Liver (tissue), 9 donors: Measurements from ENCODE around the gene CTSC. TPM values are rescaled to one million over a fixed set of nuclear protein-coding genes. Genes with fewer than 3 reads are reported as not detected.

ENCODE experiments used
- DNase-seq: peaks from one replicate; pipeline ENCODE4 v3.0.0-alpha.2; 2017; ENCODE audit warnings: low spot score
- H3K27ac ChIP-seq, 2 donors: one replicate each; pipeline ENCODE4 v1.7.0; 2013; ENCODE audit warnings: inconsistent platforms in 2 of 2, low read length in 2 of 2, control low read depth in 1 of 2, low read depth in 1 of 2, mild to moderate bottlenecking in 1 of 2
- H3K27me3 ChIP-seq, 4 donors: one replicate each; pipeline versions ENCODE4 v1.6.1 to v1.7.0; 2013; ENCODE audit warnings: low read length in 3 of 4, inconsistent platforms in 1 of 4, mild to moderate bottlenecking in 1 of 4, moderate library complexity in 1 of 4; ENCODE audit not compliant: control insufficient read depth in 4 of 4, insufficient read depth in 4 of 4
- H3K36me3 ChIP-seq, 4 donors: one replicate each; pipeline versions ENCODE4 v1.6.1 to v1.7.0; 2013; ENCODE audit warnings: low read length in 3 of 4, mild to moderate bottlenecking in 3 of 4, low read depth in 1 of 4, moderate library complexity in 1 of 4; ENCODE audit not compliant: control insufficient read depth in 4 of 4, insufficient read depth in 3 of 4
- H3K4me1 ChIP-seq, 4 donors: one replicate each; pipeline versions ENCODE4 v1.6.1 to v1.7.0; 2013; ENCODE audit warnings: low read length in 3 of 4, mild to moderate bottlenecking in 3 of 4, moderate library complexity in 1 of 4; ENCODE audit not compliant: control insufficient read depth in 4 of 4, insufficient read depth in 4 of 4
- H3K4me3 ChIP-seq, 3 donors: one replicate each; pipeline versions ENCODE4 v1.6.1 to v1.7.0; 2013; ENCODE audit warnings: low read length in 3 of 3, control low read depth in 1 of 3, low read depth in 1 of 3, mild to moderate bottlenecking in 1 of 3
- H3K9ac ChIP-seq, 2 donors: one replicate each; pipeline ENCODE4 v1.7.0; 2013; ENCODE audit warnings: low read length in 2 of 2, mild to moderate bottlenecking in 2 of 2, moderate library complexity in 2 of 2, control low read depth in 1 of 2, low read depth in 1 of 2
- H3K9me3 ChIP-seq, 4 donors: one replicate each; pipeline versions ENCODE4 v1.6.1 to v1.7.0; 2013; ENCODE audit warnings: low read length in 3 of 4; ENCODE audit not compliant: control insufficient read depth in 4 of 4
- EGR1 ChIP-seq, 2 donors: IDR thresholded peaks; 2 replicates each; pipeline ENCODE4 v1.6.1; 2016 to 2018; ENCODE audit warnings: antibody characterized with exemption in 2 of 2, low read depth in 2 of 2
- FOXA2 ChIP-seq: IDR thresholded peaks from 2 replicates; pipeline ENCODE4 v1.6.1; 2016; ENCODE audit warnings: antibody characterized with exemption
- HNF4A ChIP-seq, 2 donors: conservative IDR thresholded peaks; 2 replicates each; pipeline ENCODE4 v1.6.1; 2016; ENCODE audit warnings: antibody characterized with exemption in 2 of 2, mild to moderate bottlenecking in 2 of 2
- HNF4G ChIP-seq: IDR thresholded peaks from 2 replicates; pipeline ENCODE4 v1.6.1; 2016; ENCODE audit warnings: antibody characterized with exemption
- NR2F2 ChIP-seq: IDR thresholded peaks from 2 replicates; pipeline ENCODE4 v1.6.1; 2016; ENCODE audit warnings: antibody characterized with exemption
- RAD21 ChIP-seq, 2 donors: IDR thresholded peaks; 2 replicates each; pipeline ENCODE4 v1.6.1; 2016; ENCODE audit warnings: antibody characterized with exemption in 2 of 2, mild to moderate bottlenecking in 2 of 2
- RXRA ChIP-seq, 2 donors: IDR thresholded peaks; 2 replicates each; pipeline ENCODE4 v1.6.1; 2017 to 2018; ENCODE audit warnings: antibody characterized with exemption in 2 of 2, mild to moderate bottlenecking in 1 of 2
- SP1 ChIP-seq: IDR thresholded peaks from 2 replicates; pipeline ENCODE4 v1.6.1; 2018; ENCODE audit warnings: antibody characterized with exemption, mild to moderate bottlenecking
- TAF1 ChIP-seq: conservative IDR thresholded peaks from 2 replicates; pipeline ENCODE4 v1.6.1; 2016; ENCODE audit warnings: antibody characterized with exemption, mild to moderate bottlenecking
- YY1 ChIP-seq: IDR thresholded peaks from 2 replicates; pipeline ENCODE4 v1.6.1; 2016; ENCODE audit warnings: antibody characterized with exemption, mild to moderate bottlenecking
- whole genome bisulfite sequencing: extraction: QIAGEN DNeasy Blood & Tissue Kit; methylation state at CpG from one replicate; pipeline ENCODE4 v1.1.7; 2013; 5-methylcytosine and 5-hydroxymethylcytosine counted together
- polyA plus RNA-seq, 2 donors: library from polyadenylated mRNA; stranded (reverse) in 1 of 2; unstranded in 1 of 2; fragments of 200-250 nt in 1 of 2; fragments of >200 nt in 1 of 2; fragmentation: Nextera tagmentation in 1 of 2; extraction: Ambion mirVana in 1 of 2; gene quantifications; one replicate each; pipeline versions ENCODE4 v1.2.1 to v1.2.3, GENCODE V29; 2013 to 2015
- total RNA-seq, 2 donors: library from RNA; depleted of rRNA; stranded (reverse); fragments of >200 nt; gene quantifications; one replicate each; pipeline ENCODE4 v1.2.3, GENCODE V29; 2014
- TF ChIP-seq, protein P1 (sequence below): IDR thresholded peaks from 2 replicates; pipeline ENCODE4 v1.6.1; 2016; ENCODE audit warnings: antibody characterized with exemption, mild to moderate bottlenecking
- TF ChIP-seq, protein P2 (sequence below): IDR thresholded peaks from 2 replicates; pipeline ENCODE4 v1.6.1; 2016; ENCODE audit warnings: antibody characterized with exemption
- TF ChIP-seq, protein P3 (sequence below): IDR thresholded peaks from 2 replicates; pipeline ENCODE4 v1.6.1; 2016; ENCODE audit warnings: antibody characterized with exemption
- TF ChIP-seq, protein P4 (sequence below): IDR thresholded peaks from 2 replicates; pipeline ENCODE4 v1.6.1; 2016; ENCODE audit warnings: antibody characterized with exemption
- TF ChIP-seq, protein P5 (sequence below): fragments of 150-350 bp; IDR thresholded peaks from 2 replicates; pipeline ENCODE4 v1.5.1; 2017; ENCODE audit warnings: improper control_type of control experiment, low read depth, low read length; ENCODE audit not compliant: missing input control
- donor health status: healthy.
- donor health status: healthy.
- donor health status: healthy.
- donor health status: healthy.
- donor health status: healthy.

The CTSC gene
- total and polyA plus RNA-seq, 4 donors: 22.4 to 68.7 (median 31.3) TPM

DNA sequence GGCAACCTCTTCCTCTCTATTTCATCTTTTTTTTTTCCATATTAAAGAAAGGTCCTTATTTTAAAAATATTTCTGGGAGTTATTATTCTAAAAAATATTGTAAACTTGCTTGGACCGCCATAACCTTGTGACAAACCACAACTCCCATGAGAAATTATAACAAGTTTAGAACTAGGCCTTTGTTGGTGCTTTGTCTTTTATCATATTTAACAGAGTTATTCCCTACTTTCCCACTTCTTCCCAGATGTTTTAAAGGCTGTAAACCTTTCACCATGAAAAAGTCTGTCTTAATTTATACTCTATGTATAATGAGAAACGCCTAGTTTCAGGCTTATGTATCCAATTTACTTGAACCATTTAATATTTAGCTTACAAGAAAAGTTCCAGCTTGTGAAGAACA lies 3.7 kb downstream of the CTSC start (continued):
- TF ChIP-seq, protein P1, sequence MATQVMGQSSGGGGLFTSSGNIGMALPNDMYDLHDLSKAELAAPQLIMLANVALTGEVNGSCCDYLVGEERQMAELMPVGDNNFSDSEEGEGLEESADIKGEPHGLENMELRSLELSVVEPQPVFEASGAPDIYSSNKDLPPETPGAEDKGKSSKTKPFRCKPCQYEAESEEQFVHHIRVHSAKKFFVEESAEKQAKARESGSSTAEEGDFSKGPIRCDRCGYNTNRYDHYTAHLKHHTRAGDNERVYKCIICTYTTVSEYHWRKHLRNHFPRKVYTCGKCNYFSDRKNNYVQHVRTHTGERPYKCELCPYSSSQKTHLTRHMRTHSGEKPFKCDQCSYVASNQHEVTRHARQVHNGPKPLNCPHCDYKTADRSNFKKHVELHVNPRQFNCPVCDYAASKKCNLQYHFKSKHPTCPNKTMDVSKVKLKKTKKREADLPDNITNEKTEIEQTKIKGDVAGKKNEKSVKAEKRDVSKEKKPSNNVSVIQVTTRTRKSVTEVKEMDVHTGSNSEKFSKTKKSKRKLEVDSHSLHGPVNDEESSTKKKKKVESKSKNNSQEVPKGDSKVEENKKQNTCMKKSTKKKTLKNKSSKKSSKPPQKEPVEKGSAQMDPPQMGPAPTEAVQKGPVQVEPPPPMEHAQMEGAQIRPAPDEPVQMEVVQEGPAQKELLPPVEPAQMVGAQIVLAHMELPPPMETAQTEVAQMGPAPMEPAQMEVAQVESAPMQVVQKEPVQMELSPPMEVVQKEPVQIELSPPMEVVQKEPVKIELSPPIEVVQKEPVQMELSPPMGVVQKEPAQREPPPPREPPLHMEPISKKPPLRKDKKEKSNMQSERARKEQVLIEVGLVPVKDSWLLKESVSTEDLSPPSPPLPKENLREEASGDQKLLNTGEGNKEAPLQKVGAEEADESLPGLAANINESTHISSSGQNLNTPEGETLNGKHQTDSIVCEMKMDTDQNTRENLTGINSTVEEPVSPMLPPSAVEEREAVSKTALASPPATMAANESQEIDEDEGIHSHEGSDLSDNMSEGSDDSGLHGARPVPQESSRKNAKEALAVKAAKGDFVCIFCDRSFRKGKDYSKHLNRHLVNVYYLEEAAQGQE: no peak
- TF ChIP-seq NR2F2: no peak
- no peak for TF ChIP-seq RAD21 (IDR thresholded peaks at IDR 0.05)

DNA sequence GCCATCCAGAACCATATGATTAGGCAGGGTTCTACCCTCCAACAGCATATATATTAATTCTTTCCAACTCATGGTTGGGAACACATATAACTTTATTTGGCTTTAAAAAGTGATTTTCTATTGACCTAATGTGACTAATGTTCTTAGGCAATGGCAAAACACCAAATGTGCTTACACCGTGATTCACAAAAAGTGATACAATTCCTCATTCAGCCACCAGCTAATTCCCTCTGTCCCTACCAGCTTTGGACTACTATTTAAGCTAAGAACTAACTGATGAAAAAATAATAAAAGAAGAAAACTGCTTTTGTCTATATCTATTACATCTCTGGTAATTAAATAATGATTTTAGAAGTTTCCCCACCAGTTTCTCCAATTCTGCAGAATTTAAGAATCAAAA lies 4.7 kb downstream of the CTSC start:
- Histone ChIP-seq H3K4me1 (peaks cover 0 to 5% (median under 1%) of the 10 kb centered on the region in 4 donors), H3K9me3 (no peaks in the 10 kb centered on the region), H3K27me3 (no peaks in the 10 kb centered on the region), H3K36me3 (peaks cover 0 to 9% (median 1%) of the 10 kb centered on the region in 4 donors), H3K4me3 (no peak overlapping the region), H3K27ac (no peak overlapping the region), H3K9ac (no peak overlapping the region)
- no peak for DNase-seq
- 93% methylated on average over 1 of the region's 1 CpG for whole genome bisulfite sequencing
- TF ChIP-seq, protein P2, sequence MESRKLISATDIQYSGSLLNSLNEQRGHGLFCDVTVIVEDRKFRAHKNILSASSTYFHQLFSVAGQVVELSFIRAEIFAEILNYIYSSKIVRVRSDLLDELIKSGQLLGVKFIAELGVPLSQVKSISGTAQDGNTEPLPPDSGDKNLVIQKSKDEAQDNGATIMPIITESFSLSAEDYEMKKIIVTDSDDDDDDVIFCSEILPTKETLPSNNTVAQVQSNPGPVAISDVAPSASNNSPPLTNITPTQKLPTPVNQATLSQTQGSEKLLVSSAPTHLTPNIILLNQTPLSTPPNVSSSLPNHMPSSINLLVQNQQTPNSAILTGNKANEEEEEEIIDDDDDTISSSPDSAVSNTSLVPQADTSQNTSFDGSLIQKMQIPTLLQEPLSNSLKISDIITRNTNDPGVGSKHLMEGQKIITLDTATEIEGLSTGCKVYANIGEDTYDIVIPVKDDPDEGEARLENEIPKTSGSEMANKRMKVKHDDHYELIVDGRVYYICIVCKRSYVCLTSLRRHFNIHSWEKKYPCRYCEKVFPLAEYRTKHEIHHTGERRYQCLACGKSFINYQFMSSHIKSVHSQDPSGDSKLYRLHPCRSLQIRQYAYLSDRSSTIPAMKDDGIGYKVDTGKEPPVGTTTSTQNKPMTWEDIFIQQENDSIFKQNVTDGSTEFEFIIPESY: no peak
- TF ChIP-seq HNF4A (conservative IDR thresholded peaks at IDR 0.05) (no peak), EGR1 (IDR thresholded peaks at IDR 0.05; ENCODE audit: low read depth in 2 of 2) (no peak), RXRA (IDR thresholded peaks at IDR 0.05) (no peak), SP1 (no peak)

DNA sequence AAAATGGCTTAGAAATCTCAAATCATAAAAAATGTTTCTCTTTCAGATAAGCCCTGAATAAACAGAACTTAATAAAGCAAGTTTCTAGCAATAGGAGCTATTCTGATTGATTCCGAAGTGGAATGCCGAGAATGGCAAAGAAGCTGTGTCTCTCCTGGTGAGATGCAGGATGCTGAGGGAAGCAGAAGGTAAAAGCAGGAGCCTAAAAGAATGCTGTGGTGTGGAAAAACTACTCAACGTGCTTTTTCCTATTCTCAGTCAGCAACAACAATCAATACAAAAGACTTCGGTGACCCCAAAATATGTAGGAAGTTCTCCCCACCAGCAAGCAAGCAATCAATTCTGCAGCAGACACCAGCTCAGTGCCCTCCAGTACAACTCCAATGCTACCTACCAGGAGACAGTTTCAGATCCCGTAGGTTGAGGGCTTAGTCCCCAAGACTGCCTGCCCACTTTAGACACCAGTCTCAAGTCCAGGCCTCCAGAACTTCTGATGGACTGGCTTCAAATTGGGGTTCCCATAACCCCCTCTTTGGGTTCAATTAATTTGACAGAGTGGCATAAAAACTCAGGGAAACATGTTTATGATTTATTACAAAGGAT lies 6.6 kb downstream of the CTSC start:
- no peak overlapping the region for H3K9ac ChIP-seq
- no peak overlapping the region for H3K4me3 ChIP-seq
- H3K27me3 ChIP-seq: no peaks in the 10 kb centered on the region
- DNase-seq: no peak
- WGBS: 86% methylated on average over 5 of the region's 5 CpGs
- no peaks in the 10 kb centered on the region for H3K9me3 ChIP-seq
- H3K27ac ChIP-seq: no peak overlapping the region
- peaks cover 0 to 2% (median 0%) of the 10 kb centered on the region in 4 donors for H3K4me1 ChIP-seq
- peaks cover 0 to 9% (median 1%) of the 10 kb centered on the region in 4 donors for H3K36me3 ChIP-seq
- TF ChIP-seq SP1: no peak
- no peak for TF ChIP-seq HNF4A (conservative IDR thresholded peaks at IDR 0.05)
- TF ChIP-seq NR2F2: no peak
- TF ChIP-seq HNF4G: no peak
- TF ChIP-seq, protein P3, sequence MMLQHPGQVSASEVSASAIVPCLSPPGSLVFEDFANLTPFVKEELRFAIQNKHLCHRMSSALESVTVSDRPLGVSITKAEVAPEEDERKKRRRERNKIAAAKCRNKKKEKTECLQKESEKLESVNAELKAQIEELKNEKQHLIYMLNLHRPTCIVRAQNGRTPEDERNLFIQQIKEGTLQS: no peak
- TF ChIP-seq, protein P4, sequence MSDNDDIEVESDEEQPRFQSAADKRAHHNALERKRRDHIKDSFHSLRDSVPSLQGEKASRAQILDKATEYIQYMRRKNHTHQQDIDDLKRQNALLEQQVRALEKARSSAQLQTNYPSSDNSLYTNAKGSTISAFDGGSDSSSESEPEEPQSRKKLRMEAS: no peak
- no peak for TF ChIP-seq YY1
- TF ChIP-seq EGR1 (IDR thresholded peaks at IDR 0.05; ENCODE audit: low read depth in 2 of 2): no peak
- TF ChIP-seq, protein P2: no peak
- TF ChIP-seq FOXA2: no peak
- TF ChIP-seq TAF1: no peak
- TF ChIP-seq, protein P5, sequence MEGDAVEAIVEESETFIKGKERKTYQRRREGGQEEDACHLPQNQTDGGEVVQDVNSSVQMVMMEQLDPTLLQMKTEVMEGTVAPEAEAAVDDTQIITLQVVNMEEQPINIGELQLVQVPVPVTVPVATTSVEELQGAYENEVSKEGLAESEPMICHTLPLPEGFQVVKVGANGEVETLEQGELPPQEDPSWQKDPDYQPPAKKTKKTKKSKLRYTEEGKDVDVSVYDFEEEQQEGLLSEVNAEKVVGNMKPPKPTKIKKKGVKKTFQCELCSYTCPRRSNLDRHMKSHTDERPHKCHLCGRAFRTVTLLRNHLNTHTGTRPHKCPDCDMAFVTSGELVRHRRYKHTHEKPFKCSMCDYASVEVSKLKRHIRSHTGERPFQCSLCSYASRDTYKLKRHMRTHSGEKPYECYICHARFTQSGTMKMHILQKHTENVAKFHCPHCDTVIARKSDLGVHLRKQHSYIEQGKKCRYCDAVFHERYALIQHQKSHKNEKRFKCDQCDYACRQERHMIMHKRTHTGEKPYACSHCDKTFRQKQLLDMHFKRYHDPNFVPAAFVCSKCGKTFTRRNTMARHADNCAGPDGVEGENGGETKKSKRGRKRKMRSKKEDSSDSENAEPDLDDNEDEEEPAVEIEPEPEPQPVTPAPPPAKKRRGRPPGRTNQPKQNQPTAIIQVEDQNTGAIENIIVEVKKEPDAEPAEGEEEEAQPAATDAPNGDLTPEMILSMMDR: no peak
- TF ChIP-seq RXRA (IDR thresholded peaks at IDR 0.05): no peak
- TF ChIP-seq, protein P1: no peak
- no peak for TF ChIP-seq RAD21 (IDR thresholded peaks at IDR 0.05)
